Activated CD4-positive, alpha-beta memory T cell treated with anti-CD3 and anti-CD28 coated beads, Interleukin-2, amount 10 ng/mL, durations not matched to agents 7 days and 5 days (primary cell): ENCODE results near the gene COL25A1. TPM values are rescaled to one million over a fixed set of nuclear protein-coding genes. Genes with fewer than 3 reads are reported as not detected.
A peak's percentile ranks its signal among the peaks of the same experiment; 100 is the strongest.

Experiments used
- CTCF ChIA-PET: fragments of 350-600 bp; sonication (Branson Sonifier 250); formaldehyde crosslinking; loops from one replicate; lab custom pipeline; 2021; ENCODE audit warnings: antibody characterized with exemption, inconsistent platforms; lab: Charles Lee
- POLR2A ChIA-PET: fragments of 350-600 bp; sonication (Branson Sonifier 250); formaldehyde crosslinking; loops from one replicate; lab custom pipeline; 2021; ENCODE audit warnings: antibody characterized with exemption; lab: Charles Lee
- DNase-seq: peaks from one replicate; pipeline ENCODE4 v3.0.0-alpha.2; 2020
- H3K27ac Mint-ChIP-seq: one replicate; pipeline ENCODE4 v1.8.0; 2021; ENCODE audit warnings: mild to moderate bottlenecking, mixed read lengths
- H3K27me3 Mint-ChIP-seq: one replicate; pipeline ENCODE4 v1.8.0; 2021; ENCODE audit warnings: mixed read lengths
- H3K36me3 Mint-ChIP-seq: one replicate; pipeline ENCODE4 v1.8.0; 2021; ENCODE audit warnings: low read depth, mixed read lengths
- H3K4me1 Mint-ChIP-seq: one replicate; pipeline ENCODE4 v1.8.0; 2021; ENCODE audit warnings: mixed read lengths
- H3K4me3 Mint-ChIP-seq: one replicate; pipeline ENCODE4 v1.8.0; 2021; ENCODE audit warnings: mild to moderate bottlenecking, mixed read lengths
- H3K9me3 Mint-ChIP-seq: one replicate; pipeline ENCODE4 v1.8.0; 2021; ENCODE audit warnings: mixed read lengths
- total RNA-seq, 2 experiments: library from RNA; stranded (reverse); gene quantifications; one replicate each; pipeline ENCODE4 v1.2.3, GENCODE V29; 2021

Gene COL25A1
- total RNA-seq, 2 experiments from 2014 or later: not detected

GRCh38 chr4:108867476-108867875 lies 435.0 kb downstream of the COL25A1 start:
- no peaks in the 10 kb centered on the region for H3K4me1 Mint-ChIP-seq
- no peak overlapping the region for H3K27ac Mint-ChIP-seq
- no peaks in the 10 kb centered on the region for H3K9me3 Mint-ChIP-seq
- ChIA-PET POLR2A (no interaction called here), CTCF (no interaction called here)
- no peak for DNase-seq
- no peak overlapping the region for H3K4me3 Mint-ChIP-seq
- peaks cover 12% of the 10 kb centered on the region for H3K27me3 Mint-ChIP-seq
- H3K36me3 Mint-ChIP-seq: no peaks in the 10 kb centered on the region

- POLR2A ChIA-PET: interaction anchor here (0.8 kb wide), 1 partner anchor 11 kb away, joined by 3 read pairs; no protein-coding TSS in a partner anchor
- no peaks in the 10 kb centered on the region for H3K9me3 Mint-ChIP-seq
- H3K27me3 Mint-ChIP-seq: peaks cover 4% of the 10 kb centered on the region
- DNase-seq: no peak
- no peak overlapping the region for H3K4me3 Mint-ChIP-seq
- CTCF ChIA-PET: no interaction called here
- H3K4me1 Mint-ChIP-seq: peaks cover 4% of the 10 kb centered on the region
- H3K27ac Mint-ChIP-seq: no peak overlapping the region
- no peaks in the 10 kb centered on the region for H3K36me3 Mint-ChIP-seq
Measured at GRCh38 chr4:108861334-108861733, 441.1 kb downstream of the COL25A1 start.

- CTCF ChIA-PET: no interaction called here
- no peaks in the 10 kb centered on the region for H3K9me3 Mint-ChIP-seq
- POLR2A ChIA-PET: interaction anchor here (0.6 kb wide), 1 partner anchor 1709 kb away, joined by 3 read pairs; no protein-coding TSS in a partner anchor
Measured at GRCh38 chr4:108854786-108855185, 447.7 kb downstream of the COL25A1 start.

GRCh38 chr4:108852691-108853090 lies 449.8 kb downstream of the COL25A1 start:
- Mint-ChIP-seq H3K27me3 (peaks cover 9% of the 10 kb centered on the region), H3K4me3 (no peak overlapping the region), H3K36me3 (peaks cover 3% of the 10 kb centered on the region), H3K9me3 (no peaks in the 10 kb centered on the region), H3K27ac (no peak overlapping the region), H3K4me1 (peaks cover 35% of the 10 kb centered on the region)
- ChIA-PET POLR2A (no interaction called here), CTCF (no interaction called here)
- DNase-seq: no peak

More at GRCh38 chr4:108854786-108855185, 447.7 kb downstream of the COL25A1 start:
- DNase-seq: no peak
- Mint-ChIP-seq H3K27ac (no peak overlapping the region), H3K36me3 (peaks cover 3% of the 10 kb centered on the region), H3K4me3 (no peak overlapping the region), H3K27me3 (peaks cover 9% of the 10 kb centered on the region), H3K4me1 (peaks cover 36% of the 10 kb centered on the region)

- peaks cover 9% of the 10 kb centered on the region for H3K27me3 Mint-ChIP-seq
- no peaks in the 10 kb centered on the region for H3K9me3 Mint-ChIP-seq
- ChIA-PET CTCF (no interaction called here), POLR2A (no interaction called here)
- peaks cover 3% of the 10 kb centered on the region for H3K36me3 Mint-ChIP-seq
- no peak overlapping the region for H3K27ac Mint-ChIP-seq
- H3K4me3 Mint-ChIP-seq: no peak overlapping the region
- H3K4me1 Mint-ChIP-seq: peaks cover 35% of the 10 kb centered on the region
- DNase-seq: no peak
Measured at GRCh38 chr4:108851366-108851765, 451.1 kb downstream of the COL25A1 start.

GRCh38 chr4:108850219-108850649 lies 452.2 kb downstream of the COL25A1 start:
- Mint-ChIP-seq H3K36me3 (peaks cover 3% of the 10 kb centered on the region), H3K4me1 (peaks cover 35% of the 10 kb centered on the region), H3K27ac (peak overlapping the region; percentile 61), H3K4me3 (peak overlapping the region; percentile 2), H3K9me3 (no peaks in the 10 kb centered on the region), H3K27me3 (peaks cover 9% of the 10 kb centered on the region)
- POLR2A ChIA-PET: no interaction called here
- CTCF ChIA-PET: interaction anchor here (1.0 kb wide), 1 partner anchor 449 kb away, joined by 3 read pairs; no protein-coding TSS in a partner anchor
- DNase-seq: no peak

GRCh38 chr4:108849611-108850168 lies 452.8 kb downstream of the COL25A1 start:
- peak; percentile 36 for DNase-seq
- Mint-ChIP-seq H3K27me3 (peaks cover 8% of the 10 kb centered on the region), H3K9me3 (no peaks in the 10 kb centered on the region), H3K4me3 (peak overlapping the region; percentile 2), H3K27ac (peak overlapping the region; percentile 61), H3K4me1 (peaks cover 35% of the 10 kb centered on the region), H3K36me3 (peaks cover 3% of the 10 kb centered on the region)
- POLR2A ChIA-PET: no interaction called here
- CTCF ChIA-PET: interaction anchor here (1.0 kb wide), 1 partner anchor 449 kb away, joined by 3 read pairs; no protein-coding TSS in a partner anchor

GRCh38 chr4:108846568-108846967 lies 455.9 kb downstream of the COL25A1 start:
- ChIA-PET POLR2A (no interaction called here), CTCF (no interaction called here)
- DNase-seq: no peak
- H3K9me3 Mint-ChIP-seq: no peaks in the 10 kb centered on the region
- H3K36me3 Mint-ChIP-seq: no peaks in the 10 kb centered on the region
- peaks cover 15% of the 10 kb centered on the region for H3K4me1 Mint-ChIP-seq
- no peak overlapping the region for H3K27ac Mint-ChIP-seq
- H3K4me3 Mint-ChIP-seq: no peak overlapping the region
- peaks cover 9% of the 10 kb centered on the region for H3K27me3 Mint-ChIP-seq

- Mint-ChIP-seq H3K4me3 (no peak overlapping the region), H3K27me3 (peaks cover 14% of the 10 kb centered on the region), H3K27ac (no peak overlapping the region), H3K36me3 (no peaks in the 10 kb centered on the region), H3K4me1 (peaks cover 17% of the 10 kb centered on the region), H3K9me3 (no peaks in the 10 kb centered on the region)
- ChIA-PET POLR2A (no interaction called here), CTCF (no interaction called here)
- no peak for DNase-seq
Measured at GRCh38 chr4:108840426-108840975, 462.0 kb downstream of the COL25A1 start.

- DNase-seq: no peak
- H3K4me1 Mint-ChIP-seq: peaks cover 17% of the 10 kb centered on the region
- no peaks in the 10 kb centered on the region for H3K36me3 Mint-ChIP-seq
- POLR2A ChIA-PET: no interaction called here
- CTCF ChIA-PET: no interaction called here
- H3K9me3 Mint-ChIP-seq: no peaks in the 10 kb centered on the region
- H3K27me3 Mint-ChIP-seq: peaks cover 15% of the 10 kb centered on the region
- H3K4me3 Mint-ChIP-seq: no peak overlapping the region
- no peak overlapping the region for H3K27ac Mint-ChIP-seq
Measured at GRCh38 chr4:108839333-108839732, 463.1 kb downstream of the COL25A1 start.

- no peak for DNase-seq
- Mint-ChIP-seq H3K4me3 (no peak overlapping the region), H3K9me3 (no peaks in the 10 kb centered on the region), H3K4me1 (peaks cover 17% of the 10 kb centered on the region), H3K36me3 (no peaks in the 10 kb centered on the region), H3K27me3 (peaks cover 17% of the 10 kb centered on the region), H3K27ac (no peak overlapping the region)
- ChIA-PET CTCF (no interaction called here), POLR2A (no interaction called here)
Measured at GRCh38 chr4:108838451-108838850, 464.0 kb downstream of the COL25A1 start.

- Mint-ChIP-seq H3K4me1 (peaks cover 14% of the 10 kb centered on the region), H3K27me3 (peaks cover 20% of the 10 kb centered on the region), H3K9me3 (no peaks in the 10 kb centered on the region), H3K27ac (no peak overlapping the region), H3K4me3 (no peak overlapping the region), H3K36me3 (no peaks in the 10 kb centered on the region)
- POLR2A ChIA-PET: no interaction called here
- CTCF ChIA-PET: interaction anchor here (0.8 to 3.5 kb wide), 3 partner anchors 55 to 464 kb away, joined by 3 to 9 read pairs (median 5); no protein-coding TSS in a partner anchor
- DNase-seq: no peak
Measured at GRCh38 chr4:108834835-108835384, 467.5 kb downstream of the COL25A1 start.

- Mint-ChIP-seq H3K27ac (no peak overlapping the region), H3K27me3 (peaks cover 20% of the 10 kb centered on the region), H3K9me3 (no peaks in the 10 kb centered on the region), H3K4me1 (peaks cover 10% of the 10 kb centered on the region), H3K4me3 (no peak overlapping the region), H3K36me3 (no peaks in the 10 kb centered on the region)
- DNase-seq: no peak
- CTCF ChIA-PET: interaction anchor here (0.8 to 3.5 kb wide), 4 partner anchors 56 to 572 kb away, joined by 3 to 9 read pairs (median 4); no protein-coding TSS in a partner anchor
- POLR2A ChIA-PET: no interaction called here
Measured at GRCh38 chr4:108834166-108834834, 468.2 kb downstream of the COL25A1 start.
